Esophagus squamous epithelium (tissue), 5 donors: Measurements from ENCODE around the gene CFAP99. TPM values are rescaled to one million over a fixed set of nuclear protein-coding genes. Genes with fewer than 3 reads are reported as not detected.

Source experiments
- DNase-seq: peaks from one replicate; lab custom pipeline; 2025; lab: John Stamatoyannopoulos, UW
- H3K27ac ChIP-seq, 4 donors: fragments of 200-600 bp; sonication (generic); one replicate each; pipeline ENCODE4 v1.5.1; 2016 to 2019; ENCODE audit warnings: mild to moderate bottlenecking in 1 of 4
- H3K27me3 ChIP-seq, 4 donors: fragments of 200-600 bp; sonication (generic); 1 replicate in 3 of 4; 2 replicates in 1 of 4; pipeline versions ENCODE4 v1.5.1 to v1.6.0; 2017 to 2021; ENCODE audit warnings: antibody characterized with exemption in 1 of 4
- H3K36me3 ChIP-seq, 3 donors: fragments of 200-600 bp; sonication (generic); one replicate each; pipeline ENCODE4 v1.5.1; 2016 to 2019
- H3K4me1 ChIP-seq, 3 donors: fragments of 200-600 bp; sonication (generic); one replicate each; pipeline ENCODE4 v1.5.1; 2017 to 2019
- H3K4me3 ChIP-seq, 4 donors: fragments of 200-600 bp; sonication (generic); 1 replicate in 3 of 4; 2 replicates in 1 of 4; pipeline ENCODE4 v1.5.1; 2016 to 2019; ENCODE audit warnings: mild to moderate bottlenecking in 2 of 4, moderate library complexity in 1 of 4
- H3K9me3 ChIP-seq, 3 donors: fragments of 200-600 bp; sonication (generic); one replicate each; pipeline ENCODE4 v1.5.1; 2016 to 2019
- CTCF ChIP-seq, 6 experiments: fragments of 450-650 bp in 4 of 6; fragments of 200-600 bp in 2 of 6; sonication (generic) in 2 of 6; IDR thresholded peaks; one replicate each; pipeline ENCODE4 v1.5.1; 2016 to 2019; ENCODE audit warnings: antibody characterized with exemption in 6 of 6, mild to moderate bottlenecking in 4 of 6, moderate library complexity in 4 of 6
- POLR2A ChIP-seq, 4 donors: fragments of 450-650 bp; IDR thresholded peaks; one replicate each; pipeline ENCODE4 v1.6.1; 2017; ENCODE audit warnings: antibody characterized with exemption in 4 of 4, mild to moderate bottlenecking in 4 of 4, moderate library complexity in 3 of 4
- WGBS, 2 donors: methylation state at CpG; one replicate each; pipeline ENCODE4 v1.1.5; 2018; 5-methylcytosine and 5-hydroxymethylcytosine counted together
- intact Hi-C: fragments of 100-400 bp; cut with DNase I; formaldehyde crosslinking; loops from one replicate; pipeline ENCODE4 v1.15.0; 2022
- total RNA-seq, 4 donors: library from RNA; depleted of rRNA; stranded (reverse); fragments of >200 nt; gene quantifications; one replicate each; pipeline ENCODE4 v1.1.0, GENCODE V29; 2016
- donor health status: DM: yes; HTN: yes; CAD: no.

CFAP99 gene
- total RNA-seq, 4 donors from 2014 or later, result 0.11 TPM; not detected in 3

GRCh38 chr4:2425386-2426068 lies 6.8 kb downstream of the CFAP99 start:
- H3K9me3 ChIP-seq, result no peaks in the 10 kb centered on the region
- no peak for DNase-seq
- no peaks in the 10 kb centered on the region for H3K4me1 ChIP-seq
- TF ChIP-seq CTCF (IDR thresholded peaks at IDR 0.05) (no peak), POLR2A (IDR thresholded peaks at IDR 0.05) (no peak)
- intact Hi-C loops, result no loop called here
- peaks cover 0 to 44% (median 0%) of the 10 kb centered on the region in 4 donors for H3K27me3 ChIP-seq
- WGBS, 2 donors, result no CpG with 5 or more reads among the region's 13 CpGs
- H3K27ac ChIP-seq, result no peak overlapping the region
- no peak overlapping the region for H3K4me3 ChIP-seq
- H3K36me3 ChIP-seq, result no peaks in the 10 kb centered on the region

GRCh38 chr4:2426069-2426397 lies 7.3 kb downstream of the CFAP99 start:
- no peaks in the 10 kb centered on the region for H3K36me3 ChIP-seq
- no peaks in the 10 kb centered on the region for H3K4me1 ChIP-seq
- no peaks in the 10 kb centered on the region for H3K9me3 ChIP-seq
- peaks cover 0 to 39% (median 0%) of the 10 kb centered on the region in 4 donors for H3K27me3 ChIP-seq
- H3K4me3 ChIP-seq, result no peak overlapping the region
- intact Hi-C loops, result no loop called here
- TF ChIP-seq CTCF (IDR thresholded peaks at IDR 0.05) (no peak), POLR2A (IDR thresholded peaks at IDR 0.05) (no peak)
- no peak overlapping the region for H3K27ac ChIP-seq
- no peak for DNase-seq
- no CpG with 5 or more reads among the region's 8 CpGs for WGBS, 2 donors

- peaks cover 0 to 31% (median 0%) of the 10 kb centered on the region in 4 donors for H3K27me3 ChIP-seq
- H3K36me3 ChIP-seq, result no peaks in the 10 kb centered on the region
- H3K9me3 ChIP-seq, result no peaks in the 10 kb centered on the region
- intact Hi-C loops, result no loop called here
- no peak overlapping the region for H3K4me3 ChIP-seq
- DNase-seq, result no peak
- no peak overlapping the region for H3K27ac ChIP-seq
- TF ChIP-seq CTCF (IDR thresholded peaks at IDR 0.05), result no peak
- no peak for TF ChIP-seq POLR2A (IDR thresholded peaks at IDR 0.05)
- WGBS, 2 donors, result 60% methylated on average over 3 of the region's 13 CpGs; no CpG with 5 or more reads in 1 of the 2 donors
- no peaks in the 10 kb centered on the region for H3K4me1 ChIP-seq
Measured at GRCh38 chr4:2426711-2427275, 8.0 kb downstream of the CFAP99 start.

GRCh38 chr4:2427383-2428334 lies 8.9 kb downstream of the CFAP99 start:
- TF ChIP-seq POLR2A (IDR thresholded peaks at IDR 0.05) (no peak), CTCF (IDR thresholded peaks at IDR 0.05) (no peak)
- H3K36me3 ChIP-seq, result no peaks in the 10 kb centered on the region
- peaks cover 0 to 23% (median 0%) of the 10 kb centered on the region in 4 donors for H3K27me3 ChIP-seq
- 80 to 85% methylated on average over 12 to 15 of the region's 23 CpGs for whole genome bisulfite sequencing, 2 donors
- no peak overlapping the region for H3K27ac ChIP-seq
- no peaks in the 10 kb centered on the region for H3K4me1 ChIP-seq
- intact Hi-C loops, result no loop called here
- no peak for DNase-seq
- no peaks in the 10 kb centered on the region for H3K9me3 ChIP-seq
- H3K4me3 ChIP-seq, result no peak overlapping the region
